Activated effector memory CD4-positive, alpha-beta T cell treated with anti-CD3 and anti-CD28 coated beads, Interleukin-2, amount 50 U/mL, for 16 hours (primary cell): ENCODE measurements around the gene GDPD5.

Experiments
- DNase-seq: peaks from one replicate; pipeline ENCODE4 v3.0.0-alpha.2; 2020

GDPD5 gene

DNA sequence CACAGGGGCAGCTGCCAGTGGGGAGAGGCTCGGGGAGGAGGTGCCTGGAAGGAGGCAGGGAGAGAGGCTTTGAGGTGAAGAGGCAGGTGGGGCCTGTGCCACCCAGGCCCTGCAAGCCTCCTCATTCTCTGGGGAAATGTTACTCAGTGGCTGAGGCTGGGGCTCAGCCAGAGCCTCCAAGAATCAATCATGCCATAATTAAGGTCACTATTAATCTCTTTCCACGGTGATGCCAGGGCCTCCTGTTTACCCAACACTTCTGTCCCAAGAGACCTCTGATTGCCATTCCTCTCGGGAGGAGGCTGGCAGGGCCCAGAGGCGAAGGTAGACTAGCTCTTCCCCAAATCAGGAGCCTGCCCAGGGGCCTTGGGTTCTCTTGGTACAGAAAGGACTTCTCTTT lies 38.4 kb downstream of the GDPD5 start:
- DNase-seq = no peak

DNA sequence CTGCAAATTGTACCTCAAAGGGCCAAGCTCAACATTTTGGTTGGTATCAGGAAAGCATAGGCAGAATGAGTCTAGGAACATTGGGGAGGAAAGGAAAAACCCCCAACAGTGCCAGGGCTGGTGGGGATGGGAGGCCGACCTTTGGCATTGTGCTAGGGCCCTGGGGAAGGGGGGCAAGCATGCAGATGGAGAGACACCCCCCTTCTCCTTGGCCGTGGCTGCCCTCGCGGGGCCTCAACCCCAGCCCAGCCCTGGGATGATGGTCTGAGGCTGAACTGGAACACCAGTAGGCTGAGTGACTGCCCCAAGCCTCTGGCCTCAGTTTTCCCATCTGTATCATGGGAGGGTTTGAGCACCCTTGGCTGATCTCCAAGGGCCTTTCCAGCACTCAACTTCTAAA lies 40.0 kb downstream of the GDPD5 start:
- DNase-seq = no peak

DNA sequence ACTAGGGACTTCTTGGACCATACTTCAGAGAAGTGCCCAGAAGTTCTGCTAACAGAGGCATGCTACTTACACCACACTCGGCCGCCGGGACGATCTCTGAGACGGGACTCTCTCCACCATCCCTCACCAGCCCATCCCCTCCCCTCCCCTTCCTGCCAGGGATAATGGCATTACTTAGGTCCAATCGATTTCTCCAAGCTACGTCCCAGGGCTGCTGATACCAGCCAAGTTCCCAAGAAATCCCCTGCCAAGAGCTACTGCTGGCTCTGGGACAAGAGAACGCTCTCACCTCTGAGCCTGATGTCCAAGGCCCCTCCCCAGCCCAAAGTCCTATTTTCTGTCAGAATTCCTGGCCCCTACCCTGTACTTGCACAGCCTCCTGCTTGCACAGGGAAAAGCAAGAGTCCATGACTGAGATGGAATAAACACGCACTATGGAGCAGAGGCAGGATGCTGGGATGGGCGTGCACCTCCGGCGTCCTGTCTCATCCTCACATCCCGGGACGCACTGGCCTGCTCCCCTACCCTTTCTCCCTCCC lies 42.7 kb downstream of the GDPD5 start:
- DNase-seq = no peak

GRCh38 chr11:75481922-75482606 lies 43.7 kb downstream of the GDPD5 start:
- DNase-seq = no peak

GRCh38 chr11:75481223-75481921 lies 44.4 kb downstream of the GDPD5 start:
- DNase-seq = no peak

GRCh38 chr11:75480185-75481175 lies 45.3 kb downstream of the GDPD5 start:
- DNase-seq = no peak

GRCh38 chr11:75479597-75480145 lies 46.1 kb downstream of the GDPD5 start:
- no peak for DNase-seq

DNA sequence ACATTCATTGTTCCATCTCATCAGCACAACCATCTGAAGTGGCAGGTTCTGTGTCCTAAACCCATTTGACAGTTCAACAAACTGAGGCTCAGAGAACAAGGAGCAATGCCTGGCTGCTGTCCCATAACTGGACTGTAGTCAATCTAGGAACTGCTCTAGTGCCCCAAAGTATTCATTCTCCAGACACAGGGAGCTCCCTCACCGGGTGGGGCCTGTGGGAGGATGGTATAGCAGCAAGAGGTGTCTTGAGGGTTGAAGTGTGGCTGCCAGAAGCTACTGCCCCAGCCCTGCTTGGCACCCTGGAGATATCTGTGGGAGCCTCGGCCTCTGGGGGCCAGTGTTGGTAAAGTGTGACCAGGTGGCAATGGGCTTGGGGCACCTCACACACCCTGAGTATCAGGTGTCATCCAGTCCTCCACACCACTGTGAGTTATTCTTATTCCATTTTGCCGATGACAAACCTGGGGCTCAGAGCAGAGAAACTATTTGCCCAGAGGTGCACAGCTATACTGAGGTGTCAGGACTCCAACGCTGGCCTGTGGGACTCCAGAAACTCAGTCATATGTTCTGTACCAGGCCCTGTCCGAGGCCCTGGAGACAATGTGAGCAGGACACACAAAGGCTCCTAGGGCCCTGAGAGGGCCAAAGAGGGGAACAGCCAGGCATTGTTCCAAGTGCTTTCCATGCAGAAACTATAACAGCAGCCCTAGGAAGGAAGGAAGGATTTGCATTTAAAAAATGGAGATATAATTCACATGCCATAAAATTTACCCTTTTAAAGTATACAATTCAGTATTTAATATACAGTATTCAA lies 46.8 kb downstream of the GDPD5 start:
- DNase-seq = no peak

DNA sequence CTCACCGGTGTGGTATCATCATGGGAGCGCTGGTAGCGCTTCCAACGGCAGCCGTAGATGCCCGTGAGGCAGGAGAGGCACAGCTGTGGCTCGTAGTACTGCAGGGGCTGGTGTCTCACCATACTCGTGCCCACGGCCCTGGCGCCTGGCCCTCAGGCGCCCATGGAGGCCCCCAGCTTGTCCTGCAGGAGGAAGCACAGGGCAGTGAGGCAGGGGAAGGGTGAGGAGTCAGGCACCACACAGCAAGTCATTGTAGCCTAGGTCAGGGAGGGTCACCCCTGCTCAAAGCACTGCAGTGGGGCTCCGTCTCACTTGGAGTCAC lies 48.2 kb downstream of the GDPD5 start:
- DNase-seq = no peak

- no peak for DNase-seq
These were observed 48.8 kb downstream of the GDPD5 start for GRCh38 chr11:75476739-75477613.

DNA sequence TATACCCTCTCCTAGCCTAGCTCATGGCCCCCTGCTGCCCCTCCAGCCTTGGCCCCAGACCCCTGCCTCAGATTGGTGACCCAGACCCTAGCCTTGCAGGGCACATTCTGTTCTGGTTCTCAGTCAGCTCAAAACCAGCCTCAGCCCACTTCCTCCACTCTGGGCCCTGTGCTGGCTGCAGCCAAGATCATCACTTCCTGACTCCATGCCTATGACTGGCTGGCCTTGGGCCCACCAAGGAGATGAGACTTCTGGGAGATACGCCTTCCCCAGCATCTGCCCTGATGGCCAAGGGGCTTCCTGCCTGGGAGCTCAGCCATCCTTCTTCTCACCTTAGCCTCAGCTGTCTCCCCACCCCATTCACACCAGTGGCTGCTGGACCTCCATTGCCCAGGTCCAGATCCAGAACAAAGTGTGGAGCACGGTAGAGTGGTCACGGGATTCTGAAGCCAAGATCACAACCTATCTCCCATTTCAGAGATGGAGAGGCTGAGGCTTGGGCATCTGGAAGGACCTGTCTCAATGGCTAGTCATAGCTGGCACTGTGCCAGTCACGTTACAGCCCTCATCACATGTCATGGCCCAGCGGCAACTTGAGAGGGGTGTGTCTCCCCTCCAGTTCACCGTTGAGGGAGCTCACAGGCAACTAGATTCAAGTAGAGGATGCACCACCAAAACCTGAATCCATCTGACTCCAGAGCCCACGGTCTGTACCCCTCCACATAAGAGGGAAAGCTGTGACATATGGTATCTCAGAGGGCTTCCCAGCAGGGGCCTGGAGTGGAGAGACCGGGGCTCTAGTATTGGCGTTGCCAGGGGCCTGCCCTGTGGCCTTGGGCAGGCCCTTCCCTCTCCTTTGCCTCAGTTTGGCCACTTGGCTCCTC lies 49.7 kb downstream of the GDPD5 start:
- DNase-seq = no peak

DNA sequence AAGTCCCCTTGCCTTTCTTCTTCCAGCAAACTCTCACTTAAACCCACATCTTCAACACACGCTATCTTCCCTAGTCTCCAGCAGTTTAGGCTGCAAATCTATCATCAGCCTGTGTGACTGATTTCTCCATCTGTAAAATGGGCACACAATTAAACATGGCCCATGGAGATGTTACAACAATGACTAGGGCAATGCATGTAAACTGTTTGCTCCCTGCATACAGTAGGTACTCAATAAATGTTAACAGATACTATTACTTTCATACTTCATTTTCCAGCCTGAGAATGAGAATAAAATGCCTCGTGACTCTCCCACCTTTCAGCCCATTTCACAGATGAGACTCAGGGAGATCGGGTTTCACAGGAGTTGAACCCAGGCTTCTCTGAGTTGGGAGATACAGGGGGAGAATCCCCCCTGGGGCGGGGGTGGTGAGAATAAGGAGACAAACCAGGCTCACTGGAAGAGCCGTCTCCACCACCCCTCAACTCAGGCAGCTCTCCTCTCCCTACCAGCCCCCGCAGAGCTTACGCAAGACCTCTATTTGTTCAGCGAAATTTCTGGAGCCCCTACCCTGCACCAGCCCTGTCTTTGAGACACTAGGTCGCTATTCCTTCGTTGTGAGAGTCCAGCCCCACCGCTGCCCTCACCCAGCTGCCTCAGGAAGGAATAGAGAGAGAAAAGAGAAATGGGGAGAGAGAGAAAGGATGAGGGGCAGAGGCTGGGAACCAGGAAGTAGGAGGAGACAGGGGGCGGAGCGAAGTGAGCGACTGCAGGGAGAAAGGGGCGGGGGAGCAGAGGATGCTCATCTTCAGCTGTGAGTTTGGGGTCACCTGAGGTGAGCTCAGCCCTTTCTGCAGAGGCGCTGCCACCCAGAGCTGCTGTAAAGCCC lies 50.6 kb downstream of the GDPD5 start:
- peak; percentile 79 for DNase-seq

- DNase-seq = no peak
These were observed 51.5 kb downstream of the GDPD5 start for GRCh38 chr11:75474240-75474639.

GRCh38 chr11:75473684-75474083 lies 52.1 kb downstream of the GDPD5 start:
- no peak for DNase-seq

GRCh38 chr11:75472081-75472732 lies 53.5 kb downstream of the GDPD5 start:
- no peak for DNase-seq

DNA sequence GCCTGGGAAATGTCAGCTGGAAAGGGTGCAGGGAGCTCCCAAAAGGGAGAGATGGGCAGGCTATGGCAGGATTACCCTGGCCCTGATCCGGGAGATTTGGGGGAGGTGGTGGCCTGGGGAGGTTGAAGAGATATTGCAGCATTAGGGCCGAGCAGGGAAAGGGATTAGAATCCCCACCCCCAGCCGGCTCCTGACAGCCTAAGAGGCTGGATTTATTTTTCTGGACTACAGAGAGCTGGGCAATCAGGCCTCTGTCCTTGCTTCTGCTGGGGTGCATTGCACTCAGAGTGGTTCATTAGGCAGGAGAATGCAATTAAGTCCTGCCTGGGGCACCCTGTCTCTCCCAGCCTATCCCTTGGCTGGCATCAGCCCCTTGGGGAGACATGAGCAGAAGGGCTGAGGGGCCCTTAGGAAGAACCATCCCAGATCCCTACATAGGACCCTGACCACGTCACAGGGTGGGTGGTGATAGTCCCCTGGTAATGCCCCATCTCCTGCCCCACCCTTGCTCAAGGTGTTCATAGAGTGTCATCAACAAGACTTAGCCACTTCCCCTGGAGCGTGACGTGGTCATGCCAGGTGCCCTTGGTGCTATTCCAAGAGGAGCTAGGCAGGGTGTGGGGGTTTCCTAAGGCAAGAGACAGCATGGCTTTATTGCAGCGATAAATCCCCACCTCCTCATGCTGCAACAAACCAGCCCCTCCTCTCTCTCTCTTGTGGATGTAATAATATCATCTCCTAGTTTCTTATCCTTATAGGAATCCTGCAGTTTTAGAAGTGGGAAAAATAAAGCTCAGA lies 54.4 kb downstream of the GDPD5 start:
- no peak for DNase-seq

GRCh38 chr11:75470476-75471080 lies 55.2 kb downstream of the GDPD5 start:
- DNase-seq = no peak
